WTC11 (cell line): ENCODE measurements around the gene CTNND2. TPM values are rescaled to one million over a fixed set of nuclear protein-coding genes. Genes with fewer than 3 reads are reported as not detected.

Experiments used
- ATAC-seq: fragments of 200-7000 bp; cut with Tn5 transposase; 2 replicates; pipeline ENCODE4 v1.10.0; 2021; ENCODE audit warnings: mild to moderate bottlenecking, moderate library complexity
- CTCF ChIA-PET: fragments of 300-600 bp; sonication (Branson Sonifier 250); formaldehyde crosslinking; loops from one replicate; lab custom pipeline; 2021; ENCODE audit warnings: antibody characterized with exemption; lab: Charles Lee
- POLR2A ChIA-PET: fragments of 350-600 bp; sonication (Branson Sonifier 250); formaldehyde crosslinking; loops from one replicate; lab custom pipeline; 2021; ENCODE audit warnings: antibody characterized with exemption; lab: Charles Lee
- DNase-seq: peaks from one replicate; pipeline ENCODE4 v3.0.0; 2021; ENCODE audit warnings: low spot score
- H3K27ac Mint-ChIP-seq: 2 replicates; pipeline ENCODE4 v1.8.0; 2021; ENCODE audit warnings: mixed read lengths
- H3K27me3 Mint-ChIP-seq: 2 replicates; pipeline ENCODE4 v1.8.0; 2021; ENCODE audit warnings: low read depth, mild to moderate bottlenecking, moderate library complexity, mixed read lengths
- H3K36me3 Mint-ChIP-seq: 2 replicates; pipeline ENCODE4 v1.8.0; 2021; ENCODE audit warnings: mixed read lengths
- H3K4me1 Mint-ChIP-seq: 2 replicates; pipeline ENCODE4 v1.8.0; 2022; ENCODE audit warnings: mixed read lengths
- H3K4me3 Mint-ChIP-seq: 2 replicates; pipeline ENCODE4 v1.8.0; 2021; ENCODE audit warnings: mild to moderate bottlenecking, moderate library complexity, mixed read lengths
- H3K9me3 Mint-ChIP-seq: 2 replicates; pipeline ENCODE4 v1.8.0; 2021; ENCODE audit warnings: mixed read lengths
- ATF1 ChIP-seq: sonication (generic); formaldehyde crosslinking; IDR thresholded peaks from 2 replicates; pipeline ENCODE4 v1.8.1; 2023; ENCODE audit warnings: mild to moderate bottlenecking, moderate library complexity, missing genetic modification reagents
- GRHL2 ChIP-seq: fragments of 250-450 bp; sonication (Bioruptor Pico); IDR thresholded peaks from 2 replicates; pipeline ENCODE4 v1.8.0; 2022; ENCODE audit warnings: mild to moderate bottlenecking, moderate library complexity; ENCODE audit not compliant: insufficient replicate concordance, severe bottlenecking
- GTF2I ChIP-seq: fragments of 250-450 bp; sonication (Bioruptor Pico); conservative IDR thresholded peaks from 2 replicates; pipeline ENCODE4 v1.4.0; 2021; ENCODE audit warnings: mild to moderate bottlenecking
- MYBL2 ChIP-seq: sonication (generic); formaldehyde crosslinking; IDR thresholded peaks from 2 replicates; pipeline ENCODE4 v1.8.1; 2023; ENCODE audit warnings: mild to moderate bottlenecking, moderate library complexity, missing genetic modification reagents
- OVOL2 ChIP-seq: fragments of 250-450 bp; sonication (Bioruptor Pico); IDR thresholded peaks from 2 replicates; pipeline ENCODE4 v1.9.0; 2021; ENCODE audit warnings: mild to moderate bottlenecking, borderline replicate concordance
- RORB ChIP-seq: fragments of 250-450 bp; sonication (Bioruptor Pico); IDR thresholded peaks from 2 replicates; pipeline ENCODE4 v1.9.0; 2021; ENCODE audit warnings: mild to moderate bottlenecking
- SP1 ChIP-seq: sonication (generic); formaldehyde crosslinking; conservative IDR thresholded peaks from 2 replicates; pipeline ENCODE4 v1.8.1; 2022; ENCODE audit warnings: missing genetic modification reagents
- ZBTB21 ChIP-seq: sonication (generic); formaldehyde crosslinking; IDR thresholded peaks from 2 replicates; pipeline ENCODE4 v1.8.1; 2023; ENCODE audit warnings: mild to moderate bottlenecking, missing genetic modification reagents, borderline replicate concordance
- total RNA-seq: library from RNA; stranded (reverse); gene quantifications from 3 replicates; pipeline ENCODE4 v1.2.3, GENCODE V29; 2021
- TF ChIP-seq, protein P1 (sequence below): sonication (generic); formaldehyde crosslinking; IDR thresholded peaks from 2 replicates; pipeline ENCODE4 v1.8.0; 2022; ENCODE audit warnings: mild to moderate bottlenecking, missing genetic modification reagents
- TF ChIP-seq, protein P2 (sequence below): fragments of 250-450 bp; sonication (Bioruptor Pico); IDR thresholded peaks from 2 replicates; pipeline ENCODE4 v1.9.0; 2021; ENCODE audit warnings: mild to moderate bottlenecking, borderline replicate concordance
- TF ChIP-seq, protein P3 (sequence below): sonication (generic); formaldehyde crosslinking; IDR thresholded peaks from 2 replicates; pipeline ENCODE4 v1.8.0; 2022; ENCODE audit warnings: mild to moderate bottlenecking, missing genetic modification reagents
- TF ChIP-seq, protein P4 (sequence below): fragments of 250-450 bp; sonication (Bioruptor Pico); IDR thresholded peaks from 2 replicates; pipeline ENCODE4 v1.9.0; 2021; ENCODE audit warnings: mild to moderate bottlenecking
- TF ChIP-seq, protein P5 (sequence below): sonication (generic); formaldehyde crosslinking; conservative IDR thresholded peaks from 2 replicates; pipeline ENCODE4 v1.8.1; 2022; ENCODE audit warnings: mild to moderate bottlenecking, missing genetic modification reagents
- TF ChIP-seq, protein P6 (sequence below): sonication (generic); formaldehyde crosslinking; IDR thresholded peaks from 2 replicates; pipeline ENCODE4 v1.8.1; 2022; ENCODE audit warnings: low read depth, mild to moderate bottlenecking, moderate library complexity, missing genetic modification reagents, borderline replicate concordance
- TF ChIP-seq, protein P7 (sequence below): sonication (generic); formaldehyde crosslinking; IDR thresholded peaks from 2 replicates; pipeline ENCODE4 v1.8.1; 2023; ENCODE audit warnings: mild to moderate bottlenecking, missing genetic modification reagents, borderline replicate concordance
- TF ChIP-seq, protein P8 (sequence below): fragments of 200-600 bp; IDR thresholded peaks from 2 replicates; pipeline ENCODE4 v1.8.0; 2022; ENCODE audit warnings: antibody characterized with exemption
- TF ChIP-seq, protein P9 (sequence below): sonication (generic); formaldehyde crosslinking; IDR thresholded peaks from 2 replicates; pipeline ENCODE4 v1.8.1; 2023; ENCODE audit warnings: mild to moderate bottlenecking, missing genetic modification reagents

The CTNND2 gene
- total RNA-seq, 1 experiment from 2014 or later: 11.9 TPM

DNA sequence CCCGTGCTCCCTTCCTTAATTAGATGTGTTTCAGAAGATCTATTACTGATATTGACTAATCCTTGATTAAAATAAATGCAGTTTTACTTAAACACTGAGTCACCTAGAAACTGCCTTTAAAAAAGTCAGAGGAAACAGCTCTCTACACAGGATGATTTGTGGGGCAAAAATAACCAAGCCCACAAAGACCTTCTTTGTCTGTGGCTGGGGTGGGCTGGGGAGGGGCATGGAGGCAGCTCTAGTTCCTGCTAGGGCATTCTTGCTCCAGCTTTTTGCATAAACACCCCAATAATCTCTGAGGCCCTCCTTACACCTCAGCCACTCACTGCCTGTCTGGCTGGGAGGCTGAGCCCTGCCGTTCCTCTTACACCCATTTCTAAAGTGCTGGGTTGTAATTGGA, 915.6 kb downstream of the CTNND2 start:
- H3K36me3 Mint-ChIP-seq: no peaks in the 10 kb centered on the region
- peak overlapping the region; percentile 21; the same call in 1 of the 2 replicates for H3K4me3 Mint-ChIP-seq
- H3K27ac Mint-ChIP-seq: no peak overlapping the region
- ChIA-PET POLR2A (no interaction called here), CTCF (interaction anchor here (0.6 to 3.1 kb wide), 44 partner anchors 9 to 475 kb away, joined by 3 to 31 read pairs (median 6); no protein-coding TSS in a partner anchor)
- ATAC-seq: no peak
- peaks cover 29% of the 10 kb centered on the region for H3K4me1 Mint-ChIP-seq
- no peak for DNase-seq
- TF ChIP-seq GTF2I (CRISPR knock-in tag): no peak
- TF ChIP-seq, protein P1, sequence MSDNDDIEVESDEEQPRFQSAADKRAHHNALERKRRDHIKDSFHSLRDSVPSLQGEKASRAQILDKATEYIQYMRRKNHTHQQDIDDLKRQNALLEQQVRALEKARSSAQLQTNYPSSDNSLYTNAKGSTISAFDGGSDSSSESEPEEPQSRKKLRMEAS (CRISPR knock-in tag): no peak
- TF ChIP-seq, protein P2, sequence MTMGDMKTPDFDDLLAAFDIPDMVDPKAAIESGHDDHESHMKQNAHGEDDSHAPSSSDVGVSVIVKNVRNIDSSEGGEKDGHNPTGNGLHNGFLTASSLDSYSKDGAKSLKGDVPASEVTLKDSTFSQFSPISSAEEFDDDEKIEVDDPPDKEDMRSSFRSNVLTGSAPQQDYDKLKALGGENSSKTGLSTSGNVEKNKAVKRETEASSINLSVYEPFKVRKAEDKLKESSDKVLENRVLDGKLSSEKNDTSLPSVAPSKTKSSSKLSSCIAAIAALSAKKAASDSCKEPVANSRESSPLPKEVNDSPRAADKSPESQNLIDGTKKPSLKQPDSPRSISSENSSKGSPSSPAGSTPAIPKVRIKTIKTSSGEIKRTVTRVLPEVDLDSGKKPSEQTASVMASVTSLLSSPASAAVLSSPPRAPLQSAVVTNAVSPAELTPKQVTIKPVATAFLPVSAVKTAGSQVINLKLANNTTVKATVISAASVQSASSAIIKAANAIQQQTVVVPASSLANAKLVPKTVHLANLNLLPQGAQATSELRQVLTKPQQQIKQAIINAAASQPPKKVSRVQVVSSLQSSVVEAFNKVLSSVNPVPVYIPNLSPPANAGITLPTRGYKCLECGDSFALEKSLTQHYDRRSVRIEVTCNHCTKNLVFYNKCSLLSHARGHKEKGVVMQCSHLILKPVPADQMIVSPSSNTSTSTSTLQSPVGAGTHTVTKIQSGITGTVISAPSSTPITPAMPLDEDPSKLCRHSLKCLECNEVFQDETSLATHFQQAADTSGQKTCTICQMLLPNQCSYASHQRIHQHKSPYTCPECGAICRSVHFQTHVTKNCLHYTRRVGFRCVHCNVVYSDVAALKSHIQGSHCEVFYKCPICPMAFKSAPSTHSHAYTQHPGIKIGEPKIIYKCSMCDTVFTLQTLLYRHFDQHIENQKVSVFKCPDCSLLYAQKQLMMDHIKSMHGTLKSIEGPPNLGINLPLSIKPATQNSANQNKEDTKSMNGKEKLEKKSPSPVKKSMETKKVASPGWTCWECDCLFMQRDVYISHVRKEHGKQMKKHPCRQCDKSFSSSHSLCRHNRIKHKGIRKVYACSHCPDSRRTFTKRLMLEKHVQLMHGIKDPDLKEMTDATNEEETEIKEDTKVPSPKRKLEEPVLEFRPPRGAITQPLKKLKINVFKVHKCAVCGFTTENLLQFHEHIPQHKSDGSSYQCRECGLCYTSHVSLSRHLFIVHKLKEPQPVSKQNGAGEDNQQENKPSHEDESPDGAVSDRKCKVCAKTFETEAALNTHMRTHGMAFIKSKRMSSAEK (CRISPR knock-in tag): no peak
- TF ChIP-seq RORB (CRISPR knock-in tag): no peak
- TF ChIP-seq ZBTB21 (CRISPR knock-in tag): no peak
- TF ChIP-seq ATF1 (CRISPR knock-in tag): no peak
- TF ChIP-seq SP1 (CRISPR knock-in tag): no peak
- TF ChIP-seq, protein P3, sequence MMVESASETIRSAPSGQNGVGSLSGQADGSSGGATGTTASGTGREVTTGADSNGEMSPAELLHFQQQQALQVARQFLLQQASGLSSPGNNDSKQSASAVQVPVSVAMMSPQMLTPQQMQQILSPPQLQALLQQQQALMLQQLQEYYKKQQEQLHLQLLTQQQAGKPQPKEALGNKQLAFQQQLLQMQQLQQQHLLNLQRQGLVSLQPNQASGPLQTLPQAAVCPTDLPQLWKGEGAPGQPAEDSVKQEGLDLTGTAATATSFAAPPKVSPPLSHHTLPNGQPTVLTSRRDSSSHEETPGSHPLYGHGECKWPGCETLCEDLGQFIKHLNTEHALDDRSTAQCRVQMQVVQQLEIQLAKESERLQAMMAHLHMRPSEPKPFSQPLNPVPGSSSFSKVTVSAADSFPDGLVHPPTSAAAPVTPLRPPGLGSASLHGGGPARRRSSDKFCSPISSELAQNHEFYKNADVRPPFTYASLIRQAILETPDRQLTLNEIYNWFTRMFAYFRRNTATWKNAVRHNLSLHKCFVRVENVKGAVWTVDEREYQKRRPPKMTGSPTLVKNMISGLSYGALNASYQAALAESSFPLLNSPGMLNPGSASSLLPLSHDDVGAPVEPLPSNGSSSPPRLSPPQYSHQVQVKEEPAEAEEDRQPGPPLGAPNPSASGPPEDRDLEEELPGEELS (CRISPR knock-in tag): no peak
- TF ChIP-seq GRHL2 (CRISPR knock-in tag): no peak
- TF ChIP-seq, protein P4, sequence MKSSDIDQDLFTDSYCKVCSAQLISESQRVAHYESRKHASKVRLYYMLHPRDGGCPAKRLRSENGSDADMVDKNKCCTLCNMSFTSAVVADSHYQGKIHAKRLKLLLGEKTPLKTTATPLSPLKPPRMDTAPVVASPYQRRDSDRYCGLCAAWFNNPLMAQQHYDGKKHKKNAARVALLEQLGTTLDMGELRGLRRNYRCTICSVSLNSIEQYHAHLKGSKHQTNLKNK (CRISPR knock-in tag): no peak
- TF ChIP-seq, protein P5, sequence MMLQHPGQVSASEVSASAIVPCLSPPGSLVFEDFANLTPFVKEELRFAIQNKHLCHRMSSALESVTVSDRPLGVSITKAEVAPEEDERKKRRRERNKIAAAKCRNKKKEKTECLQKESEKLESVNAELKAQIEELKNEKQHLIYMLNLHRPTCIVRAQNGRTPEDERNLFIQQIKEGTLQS (CRISPR knock-in tag): no peak
- TF ChIP-seq, protein P6, sequence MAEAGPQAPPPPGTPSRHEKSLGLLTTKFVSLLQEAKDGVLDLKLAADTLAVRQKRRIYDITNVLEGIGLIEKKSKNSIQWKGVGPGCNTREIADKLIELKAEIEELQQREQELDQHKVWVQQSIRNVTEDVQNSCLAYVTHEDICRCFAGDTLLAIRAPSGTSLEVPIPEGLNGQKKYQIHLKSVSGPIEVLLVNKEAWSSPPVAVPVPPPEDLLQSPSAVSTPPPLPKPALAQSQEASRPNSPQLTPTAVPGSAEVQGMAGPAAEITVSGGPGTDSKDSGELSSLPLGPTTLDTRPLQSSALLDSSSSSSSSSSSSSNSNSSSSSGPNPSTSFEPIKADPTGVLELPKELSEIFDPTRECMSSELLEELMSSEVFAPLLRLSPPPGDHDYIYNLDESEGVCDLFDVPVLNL: no peak
- TF ChIP-seq, protein P7, sequence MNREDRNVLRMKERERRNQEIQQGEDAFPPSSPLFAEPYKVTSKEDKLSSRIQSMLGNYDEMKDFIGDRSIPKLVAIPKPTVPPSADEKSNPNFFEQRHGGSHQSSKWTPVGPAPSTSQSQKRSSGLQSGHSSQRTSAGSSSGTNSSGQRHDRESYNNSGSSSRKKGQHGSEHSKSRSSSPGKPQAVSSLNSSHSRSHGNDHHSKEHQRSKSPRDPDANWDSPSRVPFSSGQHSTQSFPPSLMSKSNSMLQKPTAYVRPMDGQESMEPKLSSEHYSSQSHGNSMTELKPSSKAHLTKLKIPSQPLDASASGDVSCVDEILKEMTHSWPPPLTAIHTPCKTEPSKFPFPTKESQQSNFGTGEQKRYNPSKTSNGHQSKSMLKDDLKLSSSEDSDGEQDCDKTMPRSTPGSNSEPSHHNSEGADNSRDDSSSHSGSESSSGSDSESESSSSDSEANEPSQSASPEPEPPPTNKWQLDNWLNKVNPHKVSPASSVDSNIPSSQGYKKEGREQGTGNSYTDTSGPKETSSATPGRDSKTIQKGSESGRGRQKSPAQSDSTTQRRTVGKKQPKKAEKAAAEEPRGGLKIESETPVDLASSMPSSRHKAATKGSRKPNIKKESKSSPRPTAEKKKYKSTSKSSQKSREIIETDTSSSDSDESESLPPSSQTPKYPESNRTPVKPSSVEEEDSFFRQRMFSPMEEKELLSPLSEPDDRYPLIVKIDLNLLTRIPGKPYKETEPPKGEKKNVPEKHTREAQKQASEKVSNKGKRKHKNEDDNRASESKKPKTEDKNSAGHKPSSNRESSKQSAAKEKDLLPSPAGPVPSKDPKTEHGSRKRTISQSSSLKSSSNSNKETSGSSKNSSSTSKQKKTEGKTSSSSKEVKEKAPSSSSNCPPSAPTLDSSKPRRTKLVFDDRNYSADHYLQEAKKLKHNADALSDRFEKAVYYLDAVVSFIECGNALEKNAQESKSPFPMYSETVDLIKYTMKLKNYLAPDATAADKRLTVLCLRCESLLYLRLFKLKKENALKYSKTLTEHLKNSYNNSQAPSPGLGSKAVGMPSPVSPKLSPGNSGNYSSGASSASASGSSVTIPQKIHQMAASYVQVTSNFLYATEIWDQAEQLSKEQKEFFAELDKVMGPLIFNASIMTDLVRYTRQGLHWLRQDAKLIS (CRISPR knock-in tag): no peak
- TF ChIP-seq, protein P8, sequence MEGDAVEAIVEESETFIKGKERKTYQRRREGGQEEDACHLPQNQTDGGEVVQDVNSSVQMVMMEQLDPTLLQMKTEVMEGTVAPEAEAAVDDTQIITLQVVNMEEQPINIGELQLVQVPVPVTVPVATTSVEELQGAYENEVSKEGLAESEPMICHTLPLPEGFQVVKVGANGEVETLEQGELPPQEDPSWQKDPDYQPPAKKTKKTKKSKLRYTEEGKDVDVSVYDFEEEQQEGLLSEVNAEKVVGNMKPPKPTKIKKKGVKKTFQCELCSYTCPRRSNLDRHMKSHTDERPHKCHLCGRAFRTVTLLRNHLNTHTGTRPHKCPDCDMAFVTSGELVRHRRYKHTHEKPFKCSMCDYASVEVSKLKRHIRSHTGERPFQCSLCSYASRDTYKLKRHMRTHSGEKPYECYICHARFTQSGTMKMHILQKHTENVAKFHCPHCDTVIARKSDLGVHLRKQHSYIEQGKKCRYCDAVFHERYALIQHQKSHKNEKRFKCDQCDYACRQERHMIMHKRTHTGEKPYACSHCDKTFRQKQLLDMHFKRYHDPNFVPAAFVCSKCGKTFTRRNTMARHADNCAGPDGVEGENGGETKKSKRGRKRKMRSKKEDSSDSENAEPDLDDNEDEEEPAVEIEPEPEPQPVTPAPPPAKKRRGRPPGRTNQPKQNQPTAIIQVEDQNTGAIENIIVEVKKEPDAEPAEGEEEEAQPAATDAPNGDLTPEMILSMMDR: no peak
- no peak for TF ChIP-seq OVOL2 (CRISPR knock-in tag)
- TF ChIP-seq, protein P9, sequence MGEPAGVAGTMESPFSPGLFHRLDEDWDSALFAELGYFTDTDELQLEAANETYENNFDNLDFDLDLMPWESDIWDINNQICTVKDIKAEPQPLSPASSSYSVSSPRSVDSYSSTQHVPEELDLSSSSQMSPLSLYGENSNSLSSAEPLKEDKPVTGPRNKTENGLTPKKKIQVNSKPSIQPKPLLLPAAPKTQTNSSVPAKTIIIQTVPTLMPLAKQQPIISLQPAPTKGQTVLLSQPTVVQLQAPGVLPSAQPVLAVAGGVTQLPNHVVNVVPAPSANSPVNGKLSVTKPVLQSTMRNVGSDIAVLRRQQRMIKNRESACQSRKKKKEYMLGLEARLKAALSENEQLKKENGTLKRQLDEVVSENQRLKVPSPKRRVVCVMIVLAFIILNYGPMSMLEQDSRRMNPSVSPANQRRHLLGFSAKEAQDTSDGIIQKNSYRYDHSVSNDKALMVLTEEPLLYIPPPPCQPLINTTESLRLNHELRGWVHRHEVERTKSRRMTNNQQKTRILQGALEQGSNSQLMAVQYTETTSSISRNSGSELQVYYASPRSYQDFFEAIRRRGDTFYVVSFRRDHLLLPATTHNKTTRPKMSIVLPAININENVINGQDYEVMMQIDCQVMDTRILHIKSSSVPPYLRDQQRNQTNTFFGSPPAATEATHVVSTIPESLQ (CRISPR knock-in tag): no peak
- no peak for TF ChIP-seq MYBL2
- no peaks in the 10 kb centered on the region for H3K27me3 Mint-ChIP-seq
- H3K9me3 Mint-ChIP-seq: no peaks in the 10 kb centered on the region
